H9 (cell line): Measurements from ENCODE around the gene UBE2G1. TPM values are rescaled to one million over a fixed set of nuclear protein-coding genes. Genes with fewer than 3 reads are reported as not detected.
"Not testable (repeated sequence)": the region's sequence is repeated elsewhere in the genome, so short reads cannot be mapped to it uniquely, and the experiment has no call there.

Experiments
- DNase-seq: peaks from one replicate; pipeline ENCODE4 v3.0.0-alpha.2; 2017
- H2AFZ ChIP-seq: one replicate; pipeline ENCODE4 v1.6.1; 2013; ENCODE audit warnings: mild to moderate bottlenecking, low read length, control low read depth, moderate library complexity
- H2AK5ac ChIP-seq: 2 replicates; pipeline ENCODE4 v1.6.1; 2013; ENCODE audit warnings: low read length, control low read depth, mixed read lengths; ENCODE audit not compliant: insufficient read length
- H2BK120ac ChIP-seq: one replicate; pipeline ENCODE4 v1.6.1; 2013; ENCODE audit warnings: low read depth, mild to moderate bottlenecking, low read length, control low read depth, inconsistent platforms; ENCODE audit not compliant: poor library complexity, severe bottlenecking
- H2BK12ac ChIP-seq: 2 replicates; pipeline ENCODE4 v1.6.1; 2013; ENCODE audit warnings: low read length, control low read depth, mixed read lengths, low read depth; ENCODE audit not compliant: insufficient read length
- H2BK15ac ChIP-seq: 2 replicates; pipeline ENCODE4 v1.6.1; 2013; ENCODE audit warnings: low read depth, low read length, control low read depth
- H2BK20ac ChIP-seq: one replicate; pipeline ENCODE4 v1.6.1; 2013; ENCODE audit warnings: low read depth, mild to moderate bottlenecking, low read length, control low read depth, inconsistent platforms; ENCODE audit not compliant: poor library complexity, severe bottlenecking
- H2BK5ac ChIP-seq: 2 replicates; pipeline ENCODE4 v1.6.1; 2013; ENCODE audit warnings: low read length, control low read depth, mixed read lengths; ENCODE audit not compliant: insufficient read length
- H3K14ac ChIP-seq: 2 replicates; pipeline ENCODE4 v1.6.1; 2013; ENCODE audit warnings: low read length, control low read depth; ENCODE audit not compliant: insufficient read depth
- H3K18ac ChIP-seq: 2 replicates; pipeline ENCODE4 v1.6.1; 2013; ENCODE audit warnings: low read depth, mild to moderate bottlenecking, mixed read lengths, low read length, control low read depth; ENCODE audit not compliant: insufficient read length
- H3K23ac ChIP-seq: 2 replicates; pipeline ENCODE4 v1.6.1; 2013; ENCODE audit warnings: low read length, control low read depth, mixed read lengths, low read depth; ENCODE audit not compliant: insufficient read length
- H3K23me2 ChIP-seq: 2 replicates; pipeline ENCODE4 v1.6.1; 2013; ENCODE audit warnings: low read depth, mild to moderate bottlenecking, mixed read lengths, low read length, control low read depth; ENCODE audit not compliant: insufficient read length, poor library complexity, severe bottlenecking
- H3K27ac ChIP-seq: 2 replicates; pipeline ENCODE4 v1.5.1; 2013; ENCODE audit warnings: low read length, control low read depth, mixed read lengths, low read depth; ENCODE audit not compliant: insufficient read length
- H3K27me3 ChIP-seq: 2 replicates; pipeline ENCODE4 v1.6.1; 2013; ENCODE audit warnings: low read length, control low read depth, inconsistent platforms; ENCODE audit not compliant: insufficient read depth
- H3K4ac ChIP-seq: 2 replicates; pipeline ENCODE4 v1.6.1; 2013; ENCODE audit warnings: low read depth, mild to moderate bottlenecking, control low read depth, inconsistent platforms, low read length, moderate library complexity
- H3K4me1 ChIP-seq: 2 replicates; pipeline ENCODE4 v1.6.1; 2013; ENCODE audit warnings: low read length, control low read depth, inconsistent platforms; ENCODE audit not compliant: insufficient read depth
- H3K4me2 ChIP-seq: 2 replicates; pipeline ENCODE4 v1.6.1; 2013; ENCODE audit warnings: low read length, control low read depth, mixed read lengths; ENCODE audit not compliant: insufficient read length, insufficient read depth
- H3K56ac ChIP-seq: 2 replicates; pipeline ENCODE4 v1.6.1; 2013; ENCODE audit warnings: low read depth, mild to moderate bottlenecking, mixed read lengths, low read length, control low read depth; ENCODE audit not compliant: insufficient read length
- H3K79me1 ChIP-seq: 2 replicates; pipeline ENCODE4 v1.6.1; 2013; ENCODE audit warnings: low read depth, mild to moderate bottlenecking, moderate library complexity, low read length, control low read depth, inconsistent platforms; ENCODE audit not compliant: insufficient read depth, poor library complexity, severe bottlenecking
- H3K79me2 ChIP-seq: 2 replicates; pipeline ENCODE4 v1.6.1; 2013; ENCODE audit warnings: low read length, control low read depth, inconsistent platforms; ENCODE audit not compliant: insufficient read depth
- H3K9ac ChIP-seq: 2 replicates; pipeline ENCODE4 v1.6.1; 2013; ENCODE audit warnings: low read length, control low read depth, mixed read lengths; ENCODE audit not compliant: insufficient read length; ENCODE audit errors: extremely low read depth
- H3K9me3 ChIP-seq: one replicate; pipeline ENCODE4 v1.6.1; 2013; ENCODE audit warnings: low read depth, low read length, inconsistent platforms; ENCODE audit not compliant: control insufficient read depth
- H3T11ph ChIP-seq: one replicate; pipeline ENCODE4 v1.6.1; 2013; ENCODE audit warnings: mild to moderate bottlenecking, low read length, control low read depth, inconsistent platforms
- H4K20me1 ChIP-seq: one replicate; pipeline ENCODE4 v1.6.1; 2013; ENCODE audit not compliant: control insufficient read depth, insufficient read length, insufficient read depth
- H4K5ac ChIP-seq: 2 replicates; pipeline ENCODE4 v1.6.1; 2013; ENCODE audit warnings: low read depth, mild to moderate bottlenecking, mixed read lengths, low read length, control low read depth; ENCODE audit not compliant: insufficient read length
- H4K8ac ChIP-seq: replicated peaks from 2 replicates; pipeline ENCODE4 v1.6.1; 2013; ENCODE audit warnings: low read length, control low read depth, mixed read lengths, low read depth; ENCODE audit not compliant: insufficient read length
- H4K91ac ChIP-seq: 2 replicates; pipeline ENCODE4 v1.6.1; 2013; ENCODE audit warnings: low read depth, mild to moderate bottlenecking, moderate library complexity, mixed read lengths, low read length, control low read depth; ENCODE audit not compliant: insufficient read length
- H3K27ac Mint-ChIP-seq, 3 experiments: 2 replicates in 2 of 3; 3 replicates in 1 of 3; pipeline ENCODE4 v1.8.0; 2020 to 2021; ENCODE audit warnings: mixed read lengths in 3 of 3, mild to moderate bottlenecking in 1 of 3, moderate library complexity in 1 of 3
- H3K27me3 Mint-ChIP-seq: 2 replicates; pipeline ENCODE4 v1.8.0; 2021; ENCODE audit warnings: low read depth, mild to moderate bottlenecking, moderate library complexity, mixed read lengths
- H3K36me3 Mint-ChIP-seq, 3 experiments: 2 replicates in 2 of 3; 3 replicates in 1 of 3; pipeline ENCODE4 v1.8.0; 2020 to 2021; ENCODE audit warnings: low read depth in 3 of 3, mixed read lengths in 3 of 3; ENCODE audit not compliant: insufficient read depth in 1 of 3
- H3K4me1 Mint-ChIP-seq, 2 experiments: 2 replicates each; pipeline ENCODE4 v1.8.0; 2020; ENCODE audit warnings: mixed read lengths in 2 of 2
- H3K4me3 Mint-ChIP-seq, 2 experiments: 2 replicates in 1 of 2; 3 replicates in 1 of 2; pipeline ENCODE4 v1.8.0; 2020 to 2021; ENCODE audit warnings: mild to moderate bottlenecking in 2 of 2, mixed read lengths in 2 of 2, moderate library complexity in 1 of 2
- H3K9me3 Mint-ChIP-seq, 2 experiments: 2 replicates in 1 of 2; 3 replicates in 1 of 2; pipeline ENCODE4 v1.8.0; 2020; ENCODE audit warnings: mild to moderate bottlenecking in 2 of 2, mixed read lengths in 2 of 2, moderate library complexity in 1 of 2
- CTCF ChIP-seq: fragments of 200-600 bp; sonication (generic); conservative IDR thresholded peaks from 3 replicates; pipeline ENCODE4 v1.8.0; 2021; ENCODE audit warnings: antibody characterized with exemption, mild to moderate bottlenecking
- WGBS: extraction: QIAGEN DNeasy Blood & Tissue Kit; methylation state at CpG from one replicate; pipeline ENCODE4 v1.1.7; 2013; ENCODE audit warnings: missing lambda C conversion rate, low lambda C conversion rate, mixed read lengths; ENCODE audit not compliant: insufficient read length; ENCODE audit errors: extremely low coverage; 5-methylcytosine and 5-hydroxymethylcytosine counted together
- total RNA-seq: library from RNA; stranded (reverse); gene quantifications from 2 replicates; pipeline ENCODE4 v1.2.1, GENCODE V29; 2021

The UBE2G1 gene
- total RNA-seq, 1 experiment from 2014 or later: 188 TPM

- peak overlapping the region in 2 of 3 experiments; percentile 48 to 77; a peak in 1 of 7 replicates for H3K27ac Mint-ChIP-seq
- H3K56ac ChIP-seq: no peak overlapping the region
- no peaks in the 10 kb centered on the region for H3K27me3 Mint-ChIP-seq
These were observed 1.9 kb upstream of the UBE2G1 start for GRCh38 chr17:4368341-4368740.

GRCh38 chr17:4367177-4367576, 702 bp upstream of the UBE2G1 start:
- not testable (repeated sequence) for H3K4ac ChIP-seq, H3K23me2 ChIP-seq, H4K8ac ChIP-seq, H2AFZ ChIP-seq, H3K27me3 Mint-ChIP-seq, DNase-seq, H3K9ac ChIP-seq, H3K56ac ChIP-seq, H4K5ac ChIP-seq, H2BK120ac ChIP-seq, H2BK15ac ChIP-seq, H3K4me1 ChIP-seq, H4K20me1 ChIP-seq, H3K9me3 Mint-ChIP-seq, H2BK12ac ChIP-seq, H4K91ac ChIP-seq, H3K14ac ChIP-seq, H3K27me3 ChIP-seq, H2BK5ac ChIP-seq, H2AK5ac ChIP-seq, H3K4me2 ChIP-seq, H2BK20ac ChIP-seq, H3K79me1 ChIP-seq, H3K23ac ChIP-seq, H3K18ac ChIP-seq, H3K9me3 ChIP-seq, H3T11ph ChIP-seq, H3K27ac ChIP-seq
- Mint-ChIP-seq H3K36me3 (peaks cover 15 to 23% (median 22%) of the 10 kb centered on the region in 3 experiments), H3K4me1 (peaks cover 19 to 24% of the 10 kb centered on the region in 2 experiments), H3K4me3 (peak overlapping the region; percentile 78 to 84; a peak in 3 of 5 replicates), H3K27ac (peak overlapping the region in 2 of 3 experiments; percentile 83 to 94; a peak in 1 of 7 replicates)
- H3K79me2 ChIP-seq: peaks cover 20% of the 10 kb centered on the region; the same call in 1 of the 2 replicates
- WGBS: no CpG with 5 or more reads among the region's 10 CpGs

More at GRCh38 chr17:4368341-4368740, 1.9 kb upstream of the UBE2G1 start:
- no peak overlapping the region for H4K5ac ChIP-seq
- no peak overlapping the region for H4K91ac ChIP-seq
- H3K4me1 Mint-ChIP-seq: peaks cover 15 to 18% of the 10 kb centered on the region in 2 experiments
- H2BK12ac ChIP-seq: no peak overlapping the region
- peaks cover 7 to 12% (median 10%) of the 10 kb centered on the region in 3 experiments for H3K36me3 Mint-ChIP-seq
- H3K18ac ChIP-seq: no peak overlapping the region
- H3K4me1 ChIP-seq: no peaks in the 10 kb centered on the region
- peaks cover 6% of the 10 kb centered on the region for H3K23me2 ChIP-seq
- H2BK5ac ChIP-seq: no peak overlapping the region
- no peak overlapping the region for H2BK120ac ChIP-seq
- no peaks in the 10 kb centered on the region for H3K27me3 ChIP-seq
- H3K23ac ChIP-seq: no peak overlapping the region
- H3K4me2 ChIP-seq: no peak overlapping the region
- H3K79me2 ChIP-seq: peaks cover 12% of the 10 kb centered on the region; the same call in 1 of the 2 replicates
- no peaks in the 10 kb centered on the region for H3K79me1 ChIP-seq
- H3K9ac ChIP-seq: no peak overlapping the region
- H3T11ph ChIP-seq: no peak overlapping the region
- H3K27ac ChIP-seq: no peak overlapping the region
- no peak for TF ChIP-seq CTCF
- no peak overlapping the region for H4K8ac ChIP-seq
- no peak overlapping the region for H3K4ac ChIP-seq
- peaks cover 0 to 4% of the 10 kb centered on the region in 2 experiments; a peak in 2 of 5 replicates for H3K9me3 Mint-ChIP-seq
- H3K4me3 Mint-ChIP-seq: no peak overlapping the region
- H2BK20ac ChIP-seq: no peak overlapping the region
- H3K9me3 ChIP-seq: no peaks in the 10 kb centered on the region
- no peak overlapping the region for H2AK5ac ChIP-seq
- no peak overlapping the region for H2BK15ac ChIP-seq
- H3K14ac ChIP-seq: no peak overlapping the region
- no peak for DNase-seq
- WGBS: no CpG with 5 or more reads among the region's 5 CpGs
- H2AFZ ChIP-seq: no peak overlapping the region
- H4K20me1 ChIP-seq: no peaks in the 10 kb centered on the region
